H1 (cell line): ENCODE data around the gene NR2F6. TPM values are rescaled to one million over a fixed set of nuclear protein-coding genes. Genes with fewer than 3 reads are reported as not detected.

ENCODE experiments used
- GABPA ChIP-seq: IDR thresholded peaks from 2 replicates; pipeline ENCODE4 v1.6.1; 2011; ENCODE audit warnings: mild to moderate bottlenecking, low read length, moderate library complexity, borderline replicate concordance; ENCODE audit not compliant: insufficient read depth
- MAX ChIP-seq: IDR thresholded peaks from 2 replicates; pipeline ENCODE4 v1.6.1; 2012; ENCODE audit warnings: inconsistent platforms
- polyA plus RNA-seq, 7 experiments: library from polyadenylated mRNA; depleted of rRNA in 3 of 7; stranded (reverse) in 5 of 7; unstranded in 2 of 7; fragments of >200 nt in 5 of 7; fragments of 200-250 nt in 2 of 7; gene quantifications; 1 replicate in 5 of 7; 2 replicates in 1 of 7; 4 replicates in 1 of 7; pipeline versions ENCODE4 v1.2.1 to v1.2.3, GENCODE V29; 2011 to 2013; ENCODE audit warnings: missing spikeins in 2 of 7, mixed read lengths in 2 of 7
- total RNA-seq: library from RNA; stranded (reverse); fragmentation: NEBNext Ultra II Directional; extraction: Animal tissue kit (Norgen Biotek cat#: 25700); gene quantifications from 2 replicates; pipeline ENCODE4 v1.2.1, GENCODE V29; 2021

NR2F6 gene
- total and polyA plus RNA-seq, 2 of the 8 experiments (the other 6 are each of a cell fraction or from before 2014, with no cell fraction given): 99.7 to 114 TPM

GRCh38 chr19:17213334-17213733, 32.4 kb downstream of the NR2F6 start (continued):
- no peak for TF ChIP-seq GABPA
- TF ChIP-seq MAX: no peak
